Esophagus squamous epithelium (tissue), 5 donors: ENCODE data around the gene SEPHS1. TPM values are rescaled to one million over a fixed set of nuclear protein-coding genes. Genes with fewer than 3 reads are reported as not detected.
A peak's percentile ranks its signal among the peaks of the same experiment; 100 is the strongest.

Source experiments
- DNase-seq: peaks from one replicate; lab custom pipeline; 2025; lab: John Stamatoyannopoulos, UW
- H3K27ac ChIP-seq, 4 donors: fragments of 200-600 bp; sonication (generic); one replicate each; pipeline ENCODE4 v1.5.1; 2016 to 2019; ENCODE audit warnings: mild to moderate bottlenecking in 1 of 4
- H3K27me3 ChIP-seq, 4 donors: fragments of 200-600 bp; sonication (generic); 1 replicate in 3 of 4; 2 replicates in 1 of 4; pipeline versions ENCODE4 v1.5.1 to v1.6.0; 2017 to 2021; ENCODE audit warnings: antibody characterized with exemption in 1 of 4
- H3K36me3 ChIP-seq, 3 donors: fragments of 200-600 bp; sonication (generic); one replicate each; pipeline ENCODE4 v1.5.1; 2016 to 2019
- H3K4me1 ChIP-seq, 3 donors: fragments of 200-600 bp; sonication (generic); one replicate each; pipeline ENCODE4 v1.5.1; 2017 to 2019
- H3K4me3 ChIP-seq, 4 donors: fragments of 200-600 bp; sonication (generic); 1 replicate in 3 of 4; 2 replicates in 1 of 4; pipeline ENCODE4 v1.5.1; 2016 to 2019; ENCODE audit warnings: mild to moderate bottlenecking in 2 of 4, moderate library complexity in 1 of 4
- H3K9me3 ChIP-seq, 3 donors: fragments of 200-600 bp; sonication (generic); one replicate each; pipeline ENCODE4 v1.5.1; 2016 to 2019
- POLR2A ChIP-seq, 4 donors: fragments of 450-650 bp; IDR thresholded peaks; one replicate each; pipeline ENCODE4 v1.6.1; 2017; ENCODE audit warnings: antibody characterized with exemption in 4 of 4, mild to moderate bottlenecking in 4 of 4, moderate library complexity in 3 of 4
- WGBS, 2 donors: methylation state at CpG; one replicate each; pipeline ENCODE4 v1.1.5; 2018; 5-methylcytosine and 5-hydroxymethylcytosine counted together
- intact Hi-C: fragments of 100-400 bp; cut with DNase I; formaldehyde crosslinking; loops from one replicate; pipeline ENCODE4 v1.15.0; 2022
- total RNA-seq, 4 donors: library from RNA; depleted of rRNA; stranded (reverse); fragments of >200 nt; gene quantifications; one replicate each; pipeline ENCODE4 v1.1.0, GENCODE V29; 2016
- TF ChIP-seq, protein P1 (sequence below), 6 experiments: fragments of 450-650 bp in 4 of 6; fragments of 200-600 bp in 2 of 6; sonication (generic) in 2 of 6; IDR thresholded peaks; one replicate each; pipeline ENCODE4 v1.5.1; 2016 to 2019; ENCODE audit warnings: antibody characterized with exemption in 6 of 6, mild to moderate bottlenecking in 4 of 6, moderate library complexity in 4 of 6
- donor health status: DM: yes; HTN: yes; CAD: no.

The SEPHS1 gene
- total RNA-seq, 4 donors from 2014 or later = 14.5 to 30.9 (median 26.2) TPM

DNA sequence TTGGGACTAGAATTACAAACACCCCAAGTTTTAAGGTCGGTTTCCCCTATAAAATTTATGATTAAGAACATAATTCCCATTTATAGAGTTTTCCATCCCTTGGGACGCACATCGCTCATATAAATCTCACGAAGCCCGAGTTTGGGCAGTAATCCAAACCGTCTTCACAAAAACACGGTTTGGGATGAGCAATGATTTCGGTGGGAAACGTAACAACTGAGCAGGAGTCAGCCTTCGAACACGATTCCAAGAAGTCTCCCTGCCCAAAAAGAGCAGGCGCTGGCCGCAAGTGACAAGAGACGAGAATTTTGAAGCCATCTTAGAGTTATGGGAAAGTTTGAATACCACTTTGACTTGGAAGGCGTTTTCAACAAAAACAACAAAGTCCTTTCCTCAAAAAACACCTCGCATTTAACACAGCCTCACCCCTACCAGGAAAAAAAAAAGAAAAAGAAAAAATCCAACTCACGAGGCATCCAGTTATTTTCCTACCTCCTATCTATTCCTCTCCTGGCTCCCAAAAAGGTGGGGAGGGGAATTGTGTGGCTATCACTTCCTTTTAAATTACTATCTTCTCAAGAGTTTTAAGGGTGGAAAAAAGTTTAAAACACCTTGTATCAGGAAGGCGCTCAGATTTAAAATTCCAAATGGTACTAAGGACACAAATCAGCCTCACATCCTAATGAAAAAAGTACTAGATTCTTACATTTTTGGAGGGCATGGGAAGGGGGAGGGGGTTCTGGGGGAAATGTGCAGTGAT is 1.6 kb downstream of the SEPHS1 start:
- Histone ChIP-seq H3K27me3 (peaks cover 0 to 3% (median 0%) of the 10 kb centered on the region in 4 donors), H3K36me3 (peaks cover 0 to 18% (median 0%) of the 10 kb centered on the region in 3 donors), H3K4me1 (peaks cover 20 to 51% (median 22%) of the 10 kb centered on the region in 3 donors), H3K27ac (peak overlapping the region; percentile 91 to 99 (median 98)), H3K9me3 (no peaks in the 10 kb centered on the region), H3K4me3 (peak overlapping the region; percentile 58 to 89 (median 82))
- DNase-seq = no peak
- intact Hi-C loops = no loop called here
- no peak for TF ChIP-seq POLR2A (IDR thresholded peaks at IDR 0.05)
- TF ChIP-seq, protein P1, sequence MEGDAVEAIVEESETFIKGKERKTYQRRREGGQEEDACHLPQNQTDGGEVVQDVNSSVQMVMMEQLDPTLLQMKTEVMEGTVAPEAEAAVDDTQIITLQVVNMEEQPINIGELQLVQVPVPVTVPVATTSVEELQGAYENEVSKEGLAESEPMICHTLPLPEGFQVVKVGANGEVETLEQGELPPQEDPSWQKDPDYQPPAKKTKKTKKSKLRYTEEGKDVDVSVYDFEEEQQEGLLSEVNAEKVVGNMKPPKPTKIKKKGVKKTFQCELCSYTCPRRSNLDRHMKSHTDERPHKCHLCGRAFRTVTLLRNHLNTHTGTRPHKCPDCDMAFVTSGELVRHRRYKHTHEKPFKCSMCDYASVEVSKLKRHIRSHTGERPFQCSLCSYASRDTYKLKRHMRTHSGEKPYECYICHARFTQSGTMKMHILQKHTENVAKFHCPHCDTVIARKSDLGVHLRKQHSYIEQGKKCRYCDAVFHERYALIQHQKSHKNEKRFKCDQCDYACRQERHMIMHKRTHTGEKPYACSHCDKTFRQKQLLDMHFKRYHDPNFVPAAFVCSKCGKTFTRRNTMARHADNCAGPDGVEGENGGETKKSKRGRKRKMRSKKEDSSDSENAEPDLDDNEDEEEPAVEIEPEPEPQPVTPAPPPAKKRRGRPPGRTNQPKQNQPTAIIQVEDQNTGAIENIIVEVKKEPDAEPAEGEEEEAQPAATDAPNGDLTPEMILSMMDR (IDR thresholded peaks at IDR 0.05) = no peak
- 9 to 17% methylated on average over 18 of the region's 18 CpGs for WGBS, 2 donors

DNA sequence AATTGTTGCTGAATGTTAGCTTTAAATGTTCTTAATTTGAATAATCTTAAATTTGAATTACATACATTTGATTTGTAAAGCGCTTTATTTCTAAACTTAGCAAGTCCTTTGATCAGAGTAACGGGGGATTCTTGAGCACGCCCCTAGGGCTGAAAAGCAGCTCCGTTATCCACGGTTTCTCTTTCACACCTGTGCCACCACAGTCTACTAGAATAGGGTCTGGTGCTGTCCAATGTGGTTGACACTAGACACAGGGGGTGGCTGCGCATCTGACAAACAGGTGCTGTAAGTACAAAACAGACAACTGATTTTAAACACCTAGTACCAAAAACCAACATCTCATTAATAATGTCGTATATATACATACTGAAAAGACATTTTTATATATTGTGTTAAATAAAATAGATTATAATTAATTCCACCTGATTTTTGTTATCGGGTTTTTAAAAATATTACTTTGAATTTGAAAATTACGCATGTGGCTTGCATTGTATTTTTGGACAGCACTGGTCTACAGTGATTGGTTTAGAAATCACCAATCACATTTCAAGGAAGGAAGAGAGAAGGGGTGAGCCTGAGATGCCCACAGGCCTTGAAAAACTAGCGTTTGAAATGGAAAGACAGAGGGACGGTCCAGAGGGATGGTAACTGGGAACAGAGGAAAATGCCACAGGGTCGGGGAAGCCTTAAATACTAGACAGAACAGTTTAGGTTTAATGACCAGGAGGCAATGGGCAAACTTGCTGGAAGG is 7.3 kb downstream of the SEPHS1 start:
- H3K27ac ChIP-seq = peak overlapping the region in 1 of 4 donors; percentile 42
- peak overlapping the region in 1 of 4 donors; percentile 34 for H3K4me3 ChIP-seq
- no peaks in the 10 kb centered on the region for H3K27me3 ChIP-seq
- peaks cover 4 to 53% (median 5%) of the 10 kb centered on the region in 3 donors for H3K4me1 ChIP-seq
- no peaks in the 10 kb centered on the region for H3K9me3 ChIP-seq
- H3K36me3 ChIP-seq = peaks cover 0 to 44% (median 8%) of the 10 kb centered on the region in 3 donors
- intact Hi-C loops = no loop called here
- peak in 1 of 4 donors; percentile 18 for TF ChIP-seq POLR2A (IDR thresholded peaks at IDR 0.05)
- TF ChIP-seq, protein P1 (IDR thresholded peaks at IDR 0.05) = no peak
- no peak for DNase-seq
- WGBS, 2 donors = 77 to 78% methylated on average over 12 of the region's 12 CpGs

DNA sequence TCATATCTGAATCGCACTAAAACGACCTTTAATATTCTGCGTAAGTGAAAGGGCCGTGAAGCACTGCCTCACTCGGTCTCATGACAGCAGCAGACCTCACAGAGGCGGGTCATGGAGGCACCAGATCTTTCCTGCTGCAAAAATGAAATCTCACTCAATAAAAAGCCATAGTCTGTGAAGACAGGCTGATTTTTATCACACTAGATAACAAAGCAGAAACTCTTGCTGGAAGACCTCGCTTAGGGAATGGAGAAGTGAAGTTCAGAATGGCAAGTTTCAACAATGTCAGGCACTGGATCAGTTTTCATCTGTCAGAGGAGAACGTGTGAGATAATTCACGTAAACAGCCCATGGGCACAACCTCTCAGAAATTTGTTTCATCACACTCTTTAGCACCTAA is 8.0 kb downstream of the SEPHS1 start:
- 63 to 64% methylated on average over 9 of the region's 9 CpGs for WGBS, 2 donors
- H3K36me3 ChIP-seq = peaks cover 0 to 51% (median 8%) of the 10 kb centered on the region in 3 donors
- H3K4me1 ChIP-seq = peaks cover 0 to 45% (median 0%) of the 10 kb centered on the region in 3 donors
- H3K27me3 ChIP-seq = no peaks in the 10 kb centered on the region
- peak overlapping the region in 1 of 4 donors; percentile 34 for H3K4me3 ChIP-seq
- DNase-seq = no peak
- H3K27ac ChIP-seq = peak overlapping the region in 3 of 4 donors; percentile 7 to 42 (median 11)
- TF ChIP-seq POLR2A (IDR thresholded peaks at IDR 0.05) = no peak
- TF ChIP-seq, protein P1 (IDR thresholded peaks at IDR 0.05) = no peak
- intact Hi-C loops = no loop called here
- no peaks in the 10 kb centered on the region for H3K9me3 ChIP-seq

DNA sequence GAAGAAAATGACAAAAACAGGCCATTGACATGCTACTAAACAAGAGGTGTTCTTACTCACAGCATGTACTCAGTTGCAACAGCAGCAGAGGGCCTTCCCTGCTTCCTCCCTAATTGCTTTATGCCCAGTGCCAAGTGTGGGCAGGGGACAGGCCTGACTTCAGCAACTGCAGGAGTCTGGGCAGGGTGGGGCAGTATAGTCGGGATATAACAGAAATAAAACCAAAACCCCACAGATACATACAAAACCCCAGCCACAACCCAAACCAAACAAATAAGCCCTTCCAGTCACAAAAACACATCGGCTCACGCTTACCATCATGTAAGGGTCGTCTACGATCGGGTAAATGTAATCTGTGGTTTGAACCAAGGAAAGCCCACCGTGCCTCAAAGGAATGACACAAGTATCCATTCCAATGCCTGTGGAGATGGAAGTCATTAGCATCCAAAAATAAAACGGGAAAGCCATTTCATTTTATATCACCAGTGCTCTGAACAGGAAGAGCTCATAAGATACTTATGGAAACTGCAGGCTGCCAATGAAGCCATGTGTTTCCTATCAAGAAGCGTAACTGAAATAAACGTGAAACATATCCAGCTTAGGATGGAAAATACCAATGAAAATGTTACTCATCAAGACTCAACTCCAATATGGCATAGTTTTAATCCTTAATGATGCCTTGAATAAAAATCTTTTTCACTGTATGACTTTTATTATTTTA is 9.5 kb downstream of the SEPHS1 start:
- WGBS, 2 donors = 66 to 78% methylated on average over 10 of the region's 10 CpGs
- peaks cover 0 to 32% (median 0%) of the 10 kb centered on the region in 3 donors for H3K4me1 ChIP-seq
- TF ChIP-seq, protein P1 (IDR thresholded peaks at IDR 0.05) = no peak
- no peak for TF ChIP-seq POLR2A (IDR thresholded peaks at IDR 0.05)
- no peaks in the 10 kb centered on the region for H3K27me3 ChIP-seq
- peaks cover 0 to 53% (median 19%) of the 10 kb centered on the region in 3 donors for H3K36me3 ChIP-seq
- peak overlapping the region in 2 of 4 donors; percentile 4 to 44 for H3K27ac ChIP-seq
- no peak for DNase-seq
- intact Hi-C loops = no loop called here
- H3K9me3 ChIP-seq = no peaks in the 10 kb centered on the region
- no peak overlapping the region for H3K4me3 ChIP-seq
